Pancreas (tissue), 10 donors: ENCODE data around the gene NFIA. TPM values are rescaled to one million over a fixed set of nuclear protein-coding genes. Genes with fewer than 3 reads are reported as not detected.

ENCODE experiments used
- ATAC-seq, 4 donors: fragments of 200-7000 bp; cut with Tn5 transposase; one replicate each; pipeline versions ENCODE4 v1.8.0 to v1.9.1; 2020; ENCODE audit warnings: mild to moderate bottlenecking in 4 of 4, moderate library complexity in 4 of 4
- DNase-seq, 6 donors: peaks; one replicate each; pipeline ENCODE4 v3.0.0-alpha.2; 2020
- FAIRE-seq: peaks from 2 replicates; lab custom pipeline; 2012; peaks lifted over from hg19 to GRCh38; lab: Jason Lieb, UNC
- H3K27ac ChIP-seq, 4 donors: fragments of 200-600 bp; sonication (generic); 1 replicate in 3 of 4; 2 replicates in 1 of 4; pipeline versions ENCODE4 v1.5.0 to v1.8.0; 2020
- H3K27me3 ChIP-seq, 4 donors: fragments of 200-600 bp; one replicate each; pipeline ENCODE4 v1.8.0; 2021
- H3K36me3 ChIP-seq, 3 donors: fragments of 200-600 bp; sonication (generic) in 1 of 3; one replicate each; pipeline versions ENCODE4 v1.5.0 to v1.8.0; 2020 to 2021
- H3K4me1 ChIP-seq, 3 donors: fragments of 200-600 bp; one replicate each; pipeline ENCODE4 v1.8.0; 2021
- H3K4me3 ChIP-seq, 4 donors: fragments of 200-600 bp; sonication (generic) in 2 of 4; one replicate each; pipeline versions ENCODE4 v1.5.0 to v1.8.0; 2020 to 2021
- H3K9me3 ChIP-seq, 4 donors: fragments of 200-600 bp; one replicate each; pipeline ENCODE4 v1.8.0; 2021
- CTCF ChIP-seq, 4 donors: fragments of 200-600 bp; sonication (generic) in 3 of 4; IDR thresholded peaks; one replicate each; pipeline versions ENCODE4 v1.5.0 to v1.8.0; 2021; ENCODE audit warnings: antibody characterized with exemption in 4 of 4
- WGBS, 2 donors: extraction: QIAGEN DNeasy Blood & Tissue Kit; methylation state at CpG; one replicate each; pipeline ENCODE4 v1.1.7; 2013; 5-methylcytosine and 5-hydroxymethylcytosine counted together
- intact Hi-C, 3 donors: fragments of 100-400 bp; cut with DNase I; formaldehyde crosslinking; loops; one replicate each; pipeline versions ENCODE4 v1.11.1 to v1.14.2; 2022
- polyA plus RNA-seq, 2 donors: library from polyadenylated mRNA; stranded (reverse); fragments of 200-250 nt; gene quantifications; one replicate each; pipeline ENCODE4 v1.2.3, GENCODE V29; 2013
- total RNA-seq, 6 donors: library from RNA; stranded (reverse); fragmentation: NEBNext Ultra II Directional in 4 of 6; extraction: Animal tissue kit (Norgen Biotek cat#: 25700) in 4 of 6; gene quantifications; one replicate each; pipeline versions ENCODE4 v1.2.1 to v1.2.4, GENCODE V29; 2021 to 2023
- donor health status: healthy with polysubstance abuse.
- donor health status: DM: no; HTN: no; CAD: no; lungs with moderate emphysema.
- donor health status: DM: no; HTN: no; CAD: no.
- donor health status: control.
- donor health status: control.
- donor health status: Bipolar disorder and iron deficiency.
- donor health status: DM: yes; HTN: yes; CAD: no.
- donor health status: DM: no; HTN: no; CAD: no.
- donor health status: DM: no; HTN: no; CAD: no.
- donor health status: DM: yes; HTN: yes; CAD: no.

NFIA gene
- total and polyA plus RNA-seq, 8 donors, result 4.9 to 48.1 (median 30.2) TPM

GRCh38 chr1:61290525-61290924, 208.2 kb downstream of the NFIA start:
- Histone ChIP-seq H3K4me3 (no peak overlapping the region), H3K27ac (no peak overlapping the region), H3K4me1 (no peaks in the 10 kb centered on the region), H3K27me3 (no peaks in the 10 kb centered on the region), H3K36me3 (no peaks in the 10 kb centered on the region), H3K9me3 (no peaks in the 10 kb centered on the region)
- intact Hi-C loops, result no loop called here
- DNase-seq (no peak), FAIRE-seq (no peak), ATAC-seq (no peak)
- 77 to 78% methylated on average over 3 of the region's 3 CpGs for WGBS, 2 donors
- no peak for TF ChIP-seq CTCF (IDR thresholded peaks at IDR 0.05)

GRCh38 chr1:61293197-61293596, 210.8 kb downstream of the NFIA start:
- Histone ChIP-seq H3K27me3 (no peaks in the 10 kb centered on the region), H3K4me3 (no peak overlapping the region), H3K27ac (no peak overlapping the region), H3K9me3 (no peaks in the 10 kb centered on the region), H3K36me3 (no peaks in the 10 kb centered on the region), H3K4me1 (no peaks in the 10 kb centered on the region)
- 90 to 94% methylated on average over 2 of the region's 2 CpGs for WGBS, 2 donors
- intact Hi-C loops, result no loop called here
- FAIRE-seq (no peak), ATAC-seq (no peak), DNase-seq (no peak)
- no peak for TF ChIP-seq CTCF (IDR thresholded peaks at IDR 0.05)

GRCh38 chr1:61293986-61294504, 211.7 kb downstream of the NFIA start:
- H3K9me3 ChIP-seq, result no peaks in the 10 kb centered on the region
- no peak for TF ChIP-seq CTCF (IDR thresholded peaks at IDR 0.05)
- H3K36me3 ChIP-seq, result no peaks in the 10 kb centered on the region
- H3K27ac ChIP-seq, result no peak overlapping the region
- intact Hi-C loops, result no loop called here
- no peak for DNase-seq
- no peaks in the 10 kb centered on the region for H3K27me3 ChIP-seq
- no peak overlapping the region for H3K4me3 ChIP-seq
- no peak for ATAC-seq
- peaks cover 4 to 7% (median 5%) of the 10 kb centered on the region in 3 donors for H3K4me1 ChIP-seq
- FAIRE-seq, result no peak
- WGBS, 2 donors, result 81 to 88% methylated on average over 2 of the region's 2 CpGs

GRCh38 chr1:61294930-61295329, 212.6 kb downstream of the NFIA start:
- 91 to 97% methylated on average over 5 of the region's 5 CpGs for WGBS, 2 donors
- DNase-seq (no peak), FAIRE-seq (no peak), ATAC-seq (no peak)
- peaks cover 11 to 12% (median 12%) of the 10 kb centered on the region in 3 donors for H3K4me1 ChIP-seq
- no peaks in the 10 kb centered on the region for H3K27me3 ChIP-seq
- H3K9me3 ChIP-seq, result no peaks in the 10 kb centered on the region
- H3K36me3 ChIP-seq, result no peaks in the 10 kb centered on the region
- TF ChIP-seq CTCF (IDR thresholded peaks at IDR 0.05), result no peak
- no peak overlapping the region for H3K27ac ChIP-seq
- H3K4me3 ChIP-seq, result no peak overlapping the region
- intact Hi-C loops, result no loop called here

GRCh38 chr1:61295818-61296537, 213.6 kb downstream of the NFIA start:
- intact Hi-C loops, result no loop called here
- TF ChIP-seq CTCF (IDR thresholded peaks at IDR 0.05), result no peak
- Histone ChIP-seq H3K4me3 (no peak overlapping the region), H3K27me3 (no peaks in the 10 kb centered on the region), H3K36me3 (no peaks in the 10 kb centered on the region), H3K27ac (no peak overlapping the region), H3K4me1 (peaks cover 21 to 23% (median 22%) of the 10 kb centered on the region in 3 donors), H3K9me3 (no peaks in the 10 kb centered on the region)
- FAIRE-seq (no peak), ATAC-seq (no peak), DNase-seq (no peak)
- 43 to 44% methylated on average over 2 of the region's 2 CpGs for WGBS, 2 donors
